Stimulated activated CD8-positive, alpha-beta memory T cell treated with anti-CD3 and anti-CD28 coated beads, Interleukin-2, amount 100 ng/mL, for 1 hour (primary cell): ENCODE data around the gene CLUH.
"Not testable (repeated sequence)": the region's sequence is repeated elsewhere in the genome, so short reads cannot be mapped to it uniquely, and the experiment has no call there.

ENCODE experiments used
- DNase-seq, 2 donors: peaks; one replicate each; pipeline ENCODE4 v3.0.0-alpha.2; 2020; ENCODE audit warnings: low read depth in 2 of 2

The CLUH gene

GRCh38 chr17:2701996-2702741 is 9.4 kb downstream of the CLUH start:
- DNase-seq: no peak

- no peak for DNase-seq
Observed at GRCh38 chr17:2701161-2701995, 10.2 kb downstream of the CLUH start.

- no peak for DNase-seq
Observed at GRCh38 chr17:2700491-2701141, 10.9 kb downstream of the CLUH start.

GRCh38 chr17:2700030-2700490 is 11.5 kb downstream of the CLUH start:
- DNase-seq: no peak

GRCh38 chr17:2699216-2699805 is 12.3 kb downstream of the CLUH start:
- DNase-seq: not testable (repeated sequence)

GRCh38 chr17:2697611-2698162 is 13.9 kb downstream of the CLUH start:
- no peak for DNase-seq

GRCh38 chr17:2695961-2696760 is 15.4 kb downstream of the CLUH start:
- DNase-seq: no peak

- no peak for DNase-seq
Observed at GRCh38 chr17:2695243-2695960, 16.2 kb downstream of the CLUH start.

- DNase-seq: no peak
Observed at GRCh38 chr17:2694381-2695242, 17.0 kb downstream of the CLUH start.

- DNase-seq: no peak
Observed at GRCh38 chr17:2693561-2694380, 17.8 kb downstream of the CLUH start.

GRCh38 chr17:2692781-2693135 is 18.8 kb downstream of the CLUH start:
- DNase-seq: no peak

GRCh38 chr17:2691965-2692780 is 19.4 kb downstream of the CLUH start:
- DNase-seq: no peak

- no peak for DNase-seq
Observed at GRCh38 chr17:2691069-2691871, 20.3 kb downstream of the CLUH start.

GRCh38 chr17:2690165-2691068 is 21.1 kb downstream of the CLUH start:
- no peak for DNase-seq

- no peak for DNase-seq
Observed at GRCh38 chr17:2689411-2690164, 22.0 kb downstream of the CLUH start.
